SK-N-SH (cell line): ENCODE measurements around the gene HSPG2. TPM values are rescaled to one million over a fixed set of nuclear protein-coding genes. Genes with fewer than 3 reads are reported as not detected.

Experiments used
- CTCF ChIA-PET: fragments of 300-600, 350-600 bp; formaldehyde crosslinking; extraction: SDS; loops from one replicate; lab custom pipeline; 2021; lab: Yijun Ruan, JAX
- POLR2A ChIA-PET: fragments of 350-600 bp; sonication (Branson Sonifier 250); formaldehyde crosslinking; extraction: SDS; loops from one replicate; lab custom pipeline; 2020; ENCODE audit warnings: antibody characterized with exemption, inconsistent platforms; lab: Yijun Ruan, JAX
- DNase-seq: peaks from one replicate; pipeline ENCODE4 v3.0.0; 2012
- H2AFZ ChIP-seq: fragments of 200-600 bp; sonication (generic); 2 replicates; pipeline ENCODE4 v1.8.1; 2016; ENCODE audit warnings: antibody characterized with exemption, mild to moderate bottlenecking, low read depth
- H3F3A ChIP-seq: fragments of 200-600 bp; sonication (generic); replicated peaks from 2 replicates; pipeline ENCODE3; 2016; ENCODE audit warnings: antibody characterized with exemption, mild to moderate bottlenecking; ENCODE audit not compliant: insufficient read depth
- H3K27ac ChIP-seq, 2 experiments: fragments of 200-500 bp in 1 of 2; fragments of 200-600 bp in 1 of 2; sonication (Bioruptor generic) in 1 of 2; sonication (generic), shearing (Covaris generic) in 1 of 2; 2 replicates each; pipeline versions ENCODE4 v1.5.1 to v1.6.1; 2014 to 2016; ENCODE audit warnings: low read depth in 2 of 2, inconsistent platforms in 1 of 2, low read length in 1 of 2, mild to moderate bottlenecking in 1 of 2, mixed read lengths in 1 of 2
- H3K27me3 ChIP-seq: fragments of 200-600 bp; sonication (generic), shearing (Covaris generic); 2 replicates; pipeline ENCODE4 v1.6.1; 2016; ENCODE audit warnings: mixed run types; ENCODE audit not compliant: insufficient read depth
- H3K36me3 ChIP-seq, 2 experiments: fragments of 200-500 bp in 1 of 2; fragments of 200-600 bp in 1 of 2; sonication (Bioruptor generic) in 1 of 2; sonication (generic) in 1 of 2; replicated peaks in 1 of 2; 2 replicates each; pipeline versions ENCODE3 to v1.5.1; 2014 to 2016; ENCODE audit warnings: low read length in 1 of 2, mild to moderate bottlenecking in 1 of 2; ENCODE audit not compliant: insufficient read depth in 2 of 2, control insufficient read depth in 1 of 2
- H3K4me1 ChIP-seq, 2 experiments: fragments of 200-500 bp in 1 of 2; fragments of 200-600 bp in 1 of 2; sonication (Bioruptor generic) in 1 of 2; sonication (generic), shearing (Covaris generic) in 1 of 2; 2 replicates each; pipeline versions ENCODE4 v1.5.1 to v1.6.1; 2014 to 2016; ENCODE audit warnings: low read depth in 1 of 2, low read length in 1 of 2, mixed run types in 1 of 2; ENCODE audit not compliant: insufficient read depth in 2 of 2, control insufficient read depth in 1 of 2
- H3K4me2 ChIP-seq: fragments of 200-600 bp; sonication (generic), shearing (Covaris generic); 2 replicates; pipeline ENCODE4 v1.6.1; 2017; ENCODE audit warnings: mixed run types
- H3K4me3 ChIP-seq, 2 experiments: fragments of 200-500 bp in 1 of 2; fragments of 200-600 bp in 1 of 2; sonication (Bioruptor generic) in 1 of 2; sonication (generic), shearing (Covaris generic) in 1 of 2; 2 replicates each; pipeline versions ENCODE4 v1.5.1 to v1.8.1; 2014 to 2016; ENCODE audit warnings: low read depth in 2 of 2, inconsistent platforms in 1 of 2, low read length in 1 of 2, mild to moderate bottlenecking in 1 of 2, mixed read lengths in 1 of 2, moderate library complexity in 1 of 2
- H3K79me2 ChIP-seq: fragments of 200-600 bp; sonication (generic); 2 replicates; pipeline ENCODE4 v1.8.1; 2017; ENCODE audit warnings: mild to moderate bottlenecking; ENCODE audit not compliant: insufficient read depth
- H3K9ac ChIP-seq: fragments of 200-600 bp; sonication (generic); 2 replicates; pipeline ENCODE4 v1.6.1; 2017; ENCODE audit warnings: mixed run types
- H3K9me2 ChIP-seq: fragments of 200-600 bp; sonication (generic); 2 replicates; pipeline ENCODE4 v1.6.1; 2017; ENCODE audit warnings: mixed run types
- H3K9me3 ChIP-seq: fragments of 200-600 bp; sonication (generic); 2 replicates; pipeline ENCODE4 v1.6.1; 2017; ENCODE audit warnings: mixed run types, mild to moderate bottlenecking, moderate library complexity
- H4K20me1 ChIP-seq: fragments of 200-600 bp; sonication (generic); 2 replicates; pipeline ENCODE4 v1.6.1; 2017; ENCODE audit warnings: mild to moderate bottlenecking, mixed run types; ENCODE audit not compliant: insufficient read depth
- ELF1 ChIP-seq: IDR thresholded peaks from 2 replicates; pipeline ENCODE4 v1.4.0; 2012
- EZH2phosphoT487 ChIP-seq: fragments of 200-600 bp; sonication (generic); IDR thresholded peaks from 2 replicates; pipeline ENCODE4 v1.6.1; 2017; ENCODE audit warnings: low read depth, mixed run types, mild to moderate bottlenecking, antibody characterized with exemption, moderate library complexity, borderline replicate concordance
- FOSL2 ChIP-seq: IDR thresholded peaks from 2 replicates; pipeline ENCODE4 v1.4.0; 2012; ENCODE audit warnings: low read depth, mild to moderate bottlenecking, moderate library complexity, borderline replicate concordance
- FOXJ3 ChIP-seq: sonication (generic); formaldehyde crosslinking; IDR thresholded peaks from 2 replicates; pipeline ENCODE4 v1.5.1; 2020; ENCODE audit warnings: mild to moderate bottlenecking, missing genetic modification reagents
- FOXM1 ChIP-seq: IDR thresholded peaks from 2 replicates; pipeline ENCODE4 v1.4.0; 2012; ENCODE audit warnings: low read depth, mild to moderate bottlenecking
- GABPA ChIP-seq: IDR thresholded peaks from 2 replicates; pipeline ENCODE4 v1.4.0; 2012; ENCODE audit warnings: low read depth, mild to moderate bottlenecking
- JUND ChIP-seq: IDR thresholded peaks from 2 replicates; pipeline ENCODE4 v1.4.0; 2012
- MXI1 ChIP-seq: IDR thresholded peaks from 2 replicates; pipeline ENCODE4 v1.6.1; 2012; ENCODE audit warnings: mild to moderate bottlenecking, low read depth, low read length, improper control_type of control experiment
- NFIC ChIP-seq: IDR thresholded peaks from 2 replicates; pipeline ENCODE4 v1.4.0; 2012; ENCODE audit warnings: borderline replicate concordance
- PBX3 ChIP-seq: IDR thresholded peaks from 2 replicates; pipeline ENCODE4; 2012
- POLR2AphosphoS5 ChIP-seq: IDR thresholded peaks from 2 replicates; pipeline ENCODE4 v1.6.1; 2012; ENCODE audit warnings: low read depth, low read length
- RAD21 ChIP-seq: IDR thresholded peaks from 2 replicates; pipeline ENCODE4 v1.6.1; 2012; ENCODE audit warnings: mild to moderate bottlenecking, low read length
- RXRA ChIP-seq: IDR thresholded peaks from 2 replicates; pipeline ENCODE4 v1.4.0; 2012; ENCODE audit warnings: low read depth, mild to moderate bottlenecking, borderline replicate concordance
- SMC3 ChIP-seq: IDR thresholded peaks from 2 replicates; pipeline ENCODE4 v1.6.1; 2012; ENCODE audit warnings: low read depth, low read length, improper control_type of control experiment
- TCF12 ChIP-seq: IDR thresholded peaks from 2 replicates; pipeline ENCODE4 v1.4.0; 2012
- USF2 ChIP-seq: fragments of 150-350 bp; IDR thresholded peaks from 2 replicates; pipeline ENCODE4 v1.6.1; 2017; ENCODE audit warnings: antibody characterized with exemption, low read length, low read depth, borderline replicate concordance
- YY1 ChIP-seq: IDR thresholded peaks from 2 replicates; pipeline ENCODE4 v1.4.0; 2012; ENCODE audit warnings: low read depth, mild to moderate bottlenecking
- WGBS: methylation state at CpG from one replicate; pipeline ENCODE4 v1.1.6; 2017; ENCODE audit warnings: low lambda C conversion rate; 5-methylcytosine and 5-hydroxymethylcytosine counted together
- polyA plus RNA-seq, 3 experiments: library from polyadenylated mRNA; depleted of rRNA; stranded (reverse); fragments of >200 nt; gene quantifications; 2 replicates each; pipeline ENCODE4 v1.2.3, GENCODE V29; 2012
- TF ChIP-seq, protein P1 (sequence below): IDR thresholded peaks from 2 replicates; pipeline ENCODE4 v1.4.0; 2012; ENCODE audit warnings: low read depth, borderline replicate concordance

The HSPG2 gene
- polyA plus RNA-seq, 1 of the 3 experiments (the other 2 are of a cell fraction) = 28.9 TPM

GRCh38 chr1:21855257-21856096 is 81.6 kb downstream of the HSPG2 start:
- H2AFZ ChIP-seq = no peak overlapping the region
- H3K27me3 ChIP-seq = no peaks in the 10 kb centered on the region
- no peaks in the 10 kb centered on the region for H3F3A ChIP-seq
- no peaks in the 10 kb centered on the region for H3K79me2 ChIP-seq
- TF ChIP-seq JUND (no peak), EZH2phosphoT487 (no peak)
- H3K9ac ChIP-seq = no peak overlapping the region
- no peaks in the 10 kb centered on the region for H3K4me1 ChIP-seq
- H3K4me2 ChIP-seq = no peak overlapping the region
- WGBS = 91% methylated on average over 20 of the region's 35 CpGs
- no peak overlapping the region for H3K4me3 ChIP-seq
- no peak overlapping the region for H3K27ac ChIP-seq
- H3K9me2 ChIP-seq = no peaks in the 10 kb centered on the region
- POLR2A ChIA-PET = no interaction called here
- no peak for DNase-seq
- H3K9me3 ChIP-seq = no peaks in the 10 kb centered on the region
- CTCF ChIA-PET = no interaction called here
- H3K36me3 ChIP-seq = peaks cover 11 to 27% of the 10 kb centered on the region in 2 experiments
- no peaks in the 10 kb centered on the region for H4K20me1 ChIP-seq

- H3K79me2 ChIP-seq = no peaks in the 10 kb centered on the region
- WGBS = 94% methylated on average over 5 of the region's 13 CpGs
- no peak overlapping the region for H2AFZ ChIP-seq
- no peak for TF ChIP-seq NFIC
- TF ChIP-seq JUND = no peak
- no peak for TF ChIP-seq GABPA
- TF ChIP-seq POLR2AphosphoS5 = no peak
- TF ChIP-seq YY1 = no peak
- no peak for TF ChIP-seq ELF1
- no peak for TF ChIP-seq MXI1
- TF ChIP-seq RXRA = no peak
- TF ChIP-seq FOXJ3 (CRISPR knock-in tag) = no peak
- TF ChIP-seq PBX3 = no peak
- no peak for TF ChIP-seq TCF12
- TF ChIP-seq FOSL2 = no peak
- TF ChIP-seq, protein P1, sequence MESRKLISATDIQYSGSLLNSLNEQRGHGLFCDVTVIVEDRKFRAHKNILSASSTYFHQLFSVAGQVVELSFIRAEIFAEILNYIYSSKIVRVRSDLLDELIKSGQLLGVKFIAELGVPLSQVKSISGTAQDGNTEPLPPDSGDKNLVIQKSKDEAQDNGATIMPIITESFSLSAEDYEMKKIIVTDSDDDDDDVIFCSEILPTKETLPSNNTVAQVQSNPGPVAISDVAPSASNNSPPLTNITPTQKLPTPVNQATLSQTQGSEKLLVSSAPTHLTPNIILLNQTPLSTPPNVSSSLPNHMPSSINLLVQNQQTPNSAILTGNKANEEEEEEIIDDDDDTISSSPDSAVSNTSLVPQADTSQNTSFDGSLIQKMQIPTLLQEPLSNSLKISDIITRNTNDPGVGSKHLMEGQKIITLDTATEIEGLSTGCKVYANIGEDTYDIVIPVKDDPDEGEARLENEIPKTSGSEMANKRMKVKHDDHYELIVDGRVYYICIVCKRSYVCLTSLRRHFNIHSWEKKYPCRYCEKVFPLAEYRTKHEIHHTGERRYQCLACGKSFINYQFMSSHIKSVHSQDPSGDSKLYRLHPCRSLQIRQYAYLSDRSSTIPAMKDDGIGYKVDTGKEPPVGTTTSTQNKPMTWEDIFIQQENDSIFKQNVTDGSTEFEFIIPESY = no peak
- no peak for TF ChIP-seq USF2
- TF ChIP-seq SMC3 = no peak
- no peak for TF ChIP-seq RAD21
- no peak for TF ChIP-seq FOXM1
- DNase-seq = no peak
- H4K20me1 ChIP-seq = no peaks in the 10 kb centered on the region
- H3F3A ChIP-seq = no peaks in the 10 kb centered on the region
- no peaks in the 10 kb centered on the region for H3K9me3 ChIP-seq
- H3K27me3 ChIP-seq = no peaks in the 10 kb centered on the region
- peaks cover 6 to 32% of the 10 kb centered on the region in 2 experiments for H3K36me3 ChIP-seq
- CTCF ChIA-PET = no interaction called here
- no peaks in the 10 kb centered on the region for H3K4me1 ChIP-seq
- POLR2A ChIA-PET = no interaction called here
- H3K9ac ChIP-seq = no peak overlapping the region
- H3K27ac ChIP-seq = no peak overlapping the region
- no peak overlapping the region for H3K4me3 ChIP-seq
- H3K4me2 ChIP-seq = no peak overlapping the region
- H3K9me2 ChIP-seq = no peaks in the 10 kb centered on the region
Observed at GRCh38 chr1:21854751-21855131, 82.4 kb downstream of the HSPG2 start.
